Measurements from ENCODE around the gene EGFL8. TPM values are rescaled to one million over a fixed set of nuclear protein-coding genes. Genes with fewer than 3 reads are reported as not detected.

Gene EGFL8
- total and polyA plus RNA-seq, 9 of the 15 experiments (the other 6 are each of a cell fraction or from before 2014, with no cell fraction given): 2.2 to 47.4 (median 14.2) TPM

GRCh38 chr6:32190054-32190851 lies 25.9 kb downstream of the EGFL8 start, which contains the start of gene PBX2 (continued):
- TF ChIP-seq, protein P1, sequence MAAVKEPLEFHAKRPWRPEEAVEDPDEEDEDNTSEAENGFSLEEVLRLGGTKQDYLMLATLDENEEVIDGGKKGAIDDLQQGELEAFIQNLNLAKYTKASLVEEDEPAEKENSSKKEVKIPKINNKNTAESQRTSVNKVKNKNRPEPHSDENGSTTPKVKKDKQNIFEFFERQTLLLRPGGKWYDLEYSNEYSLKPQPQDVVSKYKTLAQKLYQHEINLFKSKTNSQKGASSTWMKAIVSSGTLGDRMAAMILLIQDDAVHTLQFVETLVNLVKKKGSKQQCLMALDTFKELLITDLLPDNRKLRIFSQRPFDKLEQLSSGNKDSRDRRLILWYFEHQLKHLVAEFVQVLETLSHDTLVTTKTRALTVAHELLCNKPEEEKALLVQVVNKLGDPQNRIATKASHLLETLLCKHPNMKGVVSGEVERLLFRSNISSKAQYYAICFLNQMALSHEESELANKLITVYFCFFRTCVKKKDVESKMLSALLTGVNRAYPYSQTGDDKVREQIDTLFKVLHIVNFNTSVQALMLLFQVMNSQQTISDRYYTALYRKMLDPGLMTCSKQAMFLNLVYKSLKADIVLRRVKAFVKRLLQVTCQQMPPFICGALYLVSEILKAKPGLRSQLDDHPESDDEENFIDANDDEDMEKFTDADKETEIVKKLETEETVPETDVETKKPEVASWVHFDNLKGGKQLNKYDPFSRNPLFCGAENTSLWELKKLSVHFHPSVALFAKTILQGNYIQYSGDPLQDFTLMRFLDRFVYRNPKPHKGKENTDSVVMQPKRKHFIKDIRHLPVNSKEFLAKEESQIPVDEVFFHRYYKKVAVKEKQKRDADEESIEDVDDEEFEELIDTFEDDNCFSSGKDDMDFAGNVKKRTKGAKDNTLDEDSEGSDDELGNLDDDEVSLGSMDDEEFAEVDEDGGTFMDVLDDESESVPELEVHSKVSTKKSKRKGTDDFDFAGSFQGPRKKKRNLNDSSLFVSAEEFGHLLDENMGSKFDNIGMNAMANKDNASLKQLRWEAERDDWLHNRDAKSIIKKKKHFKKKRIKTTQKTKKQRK (IDR thresholded peaks at IDR 0.05; ENCODE audit: borderline replicate concordance, low read depth, low read length): no peak
- TF ChIP-seq DEAF1 (CRISPR knock-in tag; IDR thresholded peaks at IDR 0.05) (no peak), PHB (CRISPR knock-in tag; IDR thresholded peaks at IDR 0.05) (0 out of 2 replicates have a peak, but pooled peaks have one; percentile 56), SUPT5H (IDR thresholded peaks at IDR 0.05) (peak; percentile 82), ZNF512 (tag; IDR thresholded peaks at IDR 0.05) (no peak), NFYB (IDR thresholded peaks at IDR 0.05; ENCODE audit: extremely low read depth, insufficient read length) (no peak), ZNF431 (CRISPR knock-in tag; IDR thresholded peaks at IDR 0.05) (no peak), MLX (CRISPR knock-in tag; conservative IDR thresholded peaks at IDR 0.05) (no peak), ZNF12 (CRISPR knock-in tag; IDR thresholded peaks at IDR 0.05) (no peak), HNRNPUL1 (IDR thresholded peaks at IDR 0.05; ENCODE audit: low read length) (no peak)
- TF ChIP-seq, protein P2, sequence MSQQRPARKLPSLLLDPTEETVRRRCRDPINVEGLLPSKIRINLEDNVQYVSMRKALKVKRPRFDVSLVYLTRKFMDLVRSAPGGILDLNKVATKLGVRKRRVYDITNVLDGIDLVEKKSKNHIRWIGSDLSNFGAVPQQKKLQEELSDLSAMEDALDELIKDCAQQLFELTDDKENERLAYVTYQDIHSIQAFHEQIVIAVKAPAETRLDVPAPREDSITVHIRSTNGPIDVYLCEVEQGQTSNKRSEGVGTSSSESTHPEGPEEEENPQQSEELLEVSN (IDR thresholded peaks at IDR 0.05; ENCODE audit: borderline replicate concordance in 1 of 2, extremely low read depth in 1 of 2, insufficient read depth in 1 of 2, insufficient read length in 1 of 2, low read depth in 1 of 2, low read length in 1 of 2, poor library complexity in 1 of 2, severe bottlenecking in 1 of 2): no peak
- TF ChIP-seq, protein P3, sequence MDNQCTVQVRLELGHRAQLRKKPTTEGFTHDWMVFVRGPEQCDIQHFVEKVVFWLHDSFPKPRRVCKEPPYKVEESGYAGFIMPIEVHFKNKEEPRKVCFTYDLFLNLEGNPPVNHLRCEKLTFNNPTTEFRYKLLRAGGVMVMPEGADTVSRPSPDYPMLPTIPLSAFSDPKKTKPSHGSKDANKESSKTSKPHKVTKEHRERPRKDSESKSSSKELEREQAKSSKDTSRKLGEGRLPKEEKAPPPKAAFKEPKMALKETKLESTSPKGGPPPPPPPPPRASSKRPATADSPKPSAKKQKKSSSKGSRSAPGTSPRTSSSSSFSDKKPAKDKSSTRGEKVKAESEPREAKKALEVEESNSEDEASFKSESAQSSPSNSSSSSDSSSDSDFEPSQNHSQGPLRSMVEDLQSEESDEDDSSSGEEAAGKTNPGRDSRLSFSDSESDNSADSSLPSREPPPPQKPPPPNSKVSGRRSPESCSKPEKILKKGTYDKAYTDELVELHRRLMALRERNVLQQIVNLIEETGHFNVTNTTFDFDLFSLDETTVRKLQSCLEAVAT (IDR thresholded peaks at IDR 0.05): peak; percentile 70 to 87

All from K562 (cell line).